COLO668 (cell line): ENCODE measurements around the gene RGS21.
"Not testable (repeated sequence)": the region's sequence is repeated elsewhere in the genome, so short reads cannot be mapped to it uniquely, and the experiment has no call there.

Experiments
- DNase-seq: peaks from one replicate; lab custom pipeline; 2025; ENCODE audit not compliant: unreplicated experiment; lab: John Stamatoyannopoulos, UW

RGS21 gene, protein sequence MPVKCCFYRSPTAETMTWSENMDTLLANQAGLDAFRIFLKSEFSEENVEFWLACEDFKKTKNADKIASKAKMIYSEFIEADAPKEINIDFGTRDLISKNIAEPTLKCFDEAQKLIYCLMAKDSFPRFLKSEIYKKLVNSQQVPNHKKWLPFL

DNA sequence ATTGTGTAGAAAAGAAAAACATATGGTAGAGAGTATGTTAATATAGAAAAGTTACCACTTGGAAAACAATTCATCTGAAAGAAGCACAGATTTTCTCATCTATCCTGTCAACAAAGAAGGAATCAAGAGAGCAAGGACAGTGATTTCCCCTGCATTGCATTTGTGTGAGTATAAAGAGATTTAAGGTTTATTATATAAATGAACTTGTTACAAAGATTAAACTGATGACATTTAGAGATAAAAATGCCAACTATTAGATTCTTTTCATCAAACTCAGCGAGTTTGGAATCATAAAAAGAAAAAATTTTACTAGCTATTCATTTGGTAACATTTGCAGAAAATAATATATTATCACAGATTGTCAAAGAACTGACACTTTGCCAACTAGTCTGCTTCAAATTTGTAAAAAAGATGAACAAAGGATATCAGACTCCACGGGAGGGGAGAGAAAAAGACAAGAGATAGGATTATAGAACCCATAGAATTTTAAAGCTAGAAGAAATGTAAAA is at the start of gene RGS21:
Gene RGS21, plus strand, starts transcription at position 51 of the 509 bp plus-strand sequence. CDS start 26,045 bp downstream, outside the sequence.
- no peak for DNase-seq

DNA sequence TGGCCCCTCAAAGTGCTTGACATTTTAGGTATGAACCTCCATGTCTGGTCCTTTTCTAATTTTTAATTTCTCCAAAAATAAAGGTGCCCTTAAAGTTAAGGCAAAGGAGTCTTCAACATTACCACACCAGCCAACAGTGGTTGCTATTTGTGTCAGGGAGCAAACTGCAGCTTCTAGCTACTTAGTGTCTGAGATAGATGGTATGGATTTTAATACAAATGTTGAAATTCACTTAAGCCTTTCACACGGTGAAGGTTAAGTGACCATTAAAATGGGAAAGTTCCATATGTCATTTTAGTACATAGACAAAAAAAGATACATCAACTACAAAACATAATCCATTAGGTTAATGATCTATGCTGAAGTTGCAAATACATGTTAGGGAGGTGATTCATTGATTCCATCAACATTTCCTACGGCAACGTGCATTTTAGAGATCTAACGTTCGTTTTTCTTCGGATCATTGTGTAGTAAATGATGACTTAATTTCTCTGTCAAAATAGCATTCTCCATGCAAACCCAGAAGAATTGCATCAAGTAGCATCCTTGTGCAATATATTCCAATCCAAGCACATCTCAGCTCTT is 48.2 kb upstream of the RGS21 start:
- DNase-seq: no peak

DNA sequence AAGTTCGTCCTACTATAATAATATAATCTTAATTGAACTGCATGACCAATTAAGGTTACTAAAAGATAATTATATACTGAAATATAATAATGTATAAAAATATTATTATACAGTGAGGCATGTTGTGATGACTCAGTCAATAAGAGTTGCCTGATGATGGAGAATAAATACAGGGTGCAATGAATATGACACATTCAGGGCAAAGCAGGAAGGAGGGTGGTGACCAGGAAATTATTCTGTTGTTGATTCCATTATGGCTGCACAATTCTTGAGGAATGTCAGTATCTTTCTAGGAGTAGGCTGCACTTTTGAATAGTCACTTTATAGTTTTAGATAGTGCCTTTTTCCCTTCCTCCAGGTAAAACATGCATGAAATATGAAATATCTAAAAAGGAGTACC is 46.4 kb upstream of the RGS21 start:
- no peak for DNase-seq

DNA sequence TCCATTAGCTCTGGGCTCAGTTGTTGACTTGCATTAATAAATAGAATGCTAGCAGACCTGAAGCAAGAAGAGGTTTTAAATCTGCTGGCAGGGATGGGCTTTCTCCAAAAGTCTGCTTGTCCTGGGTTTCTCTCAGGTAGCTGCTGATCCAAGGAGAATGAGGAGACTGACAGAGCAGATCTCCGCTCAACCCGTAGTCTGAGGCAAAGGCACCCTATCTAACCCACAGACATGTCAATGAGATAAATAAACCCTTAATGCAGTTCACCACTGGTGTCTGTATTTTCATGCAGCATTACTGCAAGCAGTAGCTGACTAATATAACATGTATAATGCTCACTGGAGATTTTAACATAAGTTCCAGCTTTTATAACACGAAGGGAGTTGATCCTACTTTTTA is 44.1 kb upstream of the RGS21 start:
- DNase-seq: no peak

DNA sequence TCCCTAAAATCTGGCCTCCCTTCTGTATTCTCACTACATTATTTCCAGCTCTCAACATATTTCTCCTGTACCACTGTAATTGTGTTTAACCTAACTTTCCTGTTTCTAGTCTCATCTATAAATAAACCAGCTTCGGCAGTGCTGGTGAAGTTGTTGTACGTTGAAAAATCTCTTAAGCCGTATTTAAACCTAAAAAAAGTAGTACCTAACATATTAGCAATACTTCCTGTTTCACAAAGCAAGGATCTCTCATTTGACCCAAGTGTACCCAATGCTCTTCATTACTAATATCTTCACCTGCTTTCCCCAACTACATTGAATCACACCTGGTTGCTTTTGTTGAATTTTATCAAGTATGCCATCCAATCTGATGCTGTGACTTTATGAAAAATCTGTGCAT is 42.2 kb upstream of the RGS21 start:
- no peak for DNase-seq

DNA sequence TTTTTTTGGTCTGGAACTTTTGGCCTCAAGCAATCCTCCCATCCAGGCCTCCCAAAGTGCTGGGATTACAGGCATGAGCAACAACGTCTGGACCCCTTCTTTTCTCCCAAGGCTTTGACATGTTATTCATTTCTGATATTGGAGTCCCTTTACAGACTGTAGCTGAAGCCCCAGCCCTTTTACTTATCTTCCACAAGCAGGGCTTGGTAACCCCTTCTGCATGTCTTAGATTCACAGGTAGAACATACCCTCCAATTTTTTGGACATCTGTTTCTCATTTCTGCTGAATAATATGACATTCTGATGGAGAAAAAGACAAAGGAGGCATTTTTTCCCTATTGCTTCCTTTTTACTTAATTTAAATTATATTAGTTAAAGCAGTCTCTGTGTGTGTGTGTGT is 39.2 kb upstream of the RGS21 start:
- DNase-seq: no peak

DNA sequence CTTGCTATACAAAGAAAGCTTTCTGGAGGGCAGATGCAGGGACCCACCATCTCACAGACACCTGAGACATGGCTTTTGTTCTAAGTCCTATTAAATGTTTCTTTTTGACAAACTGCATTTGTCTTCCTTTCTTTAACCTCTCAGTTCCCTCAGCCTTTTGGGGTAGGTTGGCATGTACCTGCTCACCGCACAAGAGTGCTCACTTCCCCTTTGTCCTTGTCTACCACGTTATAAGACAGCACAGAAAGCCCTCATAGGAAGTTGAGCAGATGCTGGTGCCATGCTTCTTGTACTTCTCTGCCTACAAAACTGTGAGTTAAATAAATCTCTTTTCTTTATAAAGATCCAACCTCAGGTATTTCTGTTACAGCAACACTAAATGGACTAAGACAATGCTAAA is 31.9 kb upstream of the RGS21 start:
- no peak for DNase-seq

DNA sequence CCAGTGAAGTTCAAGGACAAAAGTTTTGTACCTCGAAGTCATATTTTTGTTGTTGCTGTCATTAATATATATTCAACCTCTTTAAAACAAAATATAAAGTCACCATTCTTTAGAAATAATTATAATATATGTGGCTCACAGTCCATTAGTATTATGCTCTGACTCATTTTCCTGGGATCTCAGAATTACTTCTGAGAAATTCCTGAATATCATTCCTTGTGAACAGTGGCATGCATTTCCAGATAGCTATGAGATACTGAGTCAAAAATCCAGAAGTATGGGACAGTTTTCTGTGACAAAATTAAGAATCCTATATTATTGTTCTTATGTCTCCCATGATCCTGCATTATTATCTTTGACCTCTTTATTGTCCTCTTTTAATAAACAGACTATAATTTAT is 13.8 kb upstream of the RGS21 start:
- DNase-seq: no peak

DNA sequence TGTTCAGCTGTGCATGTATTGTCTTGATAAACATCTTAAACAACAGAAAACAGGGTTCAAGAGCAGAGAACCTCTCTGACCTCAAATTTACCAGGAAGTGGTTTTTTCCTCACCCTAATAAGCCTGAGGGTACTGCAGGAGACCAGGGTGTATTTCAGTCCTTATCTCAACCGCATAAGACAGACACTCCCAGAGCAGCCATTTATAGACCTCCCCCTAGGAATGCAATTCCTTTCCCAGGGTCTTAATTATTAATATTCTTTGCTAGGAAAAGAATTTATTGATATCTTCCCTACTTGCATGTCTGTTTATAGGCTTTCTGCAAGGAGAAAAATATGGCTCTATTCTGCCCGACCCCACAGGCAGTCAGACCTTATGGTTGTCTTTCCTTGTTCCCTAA is 8.5 kb upstream of the RGS21 start:
- DNase-seq: not testable (repeated sequence)

DNA sequence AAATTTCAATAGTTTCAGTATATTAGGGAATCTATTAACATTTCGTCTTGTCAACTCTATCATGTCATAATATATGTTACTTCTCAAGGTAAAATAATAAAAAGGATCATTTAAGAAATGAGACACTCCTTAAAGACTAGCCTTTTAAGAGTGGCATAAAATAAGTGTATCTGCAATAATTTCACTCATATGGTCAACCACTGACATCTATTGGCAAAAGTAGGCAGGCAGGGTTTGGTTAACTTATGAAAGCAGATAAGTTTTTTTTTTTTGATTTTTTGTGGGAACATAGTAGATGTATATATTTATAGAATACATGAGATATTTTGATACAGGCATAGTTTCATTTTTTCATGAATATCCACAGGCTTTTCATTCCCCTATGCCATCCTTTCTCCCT is 5.5 kb upstream of the RGS21 start:
- no peak for DNase-seq

DNA sequence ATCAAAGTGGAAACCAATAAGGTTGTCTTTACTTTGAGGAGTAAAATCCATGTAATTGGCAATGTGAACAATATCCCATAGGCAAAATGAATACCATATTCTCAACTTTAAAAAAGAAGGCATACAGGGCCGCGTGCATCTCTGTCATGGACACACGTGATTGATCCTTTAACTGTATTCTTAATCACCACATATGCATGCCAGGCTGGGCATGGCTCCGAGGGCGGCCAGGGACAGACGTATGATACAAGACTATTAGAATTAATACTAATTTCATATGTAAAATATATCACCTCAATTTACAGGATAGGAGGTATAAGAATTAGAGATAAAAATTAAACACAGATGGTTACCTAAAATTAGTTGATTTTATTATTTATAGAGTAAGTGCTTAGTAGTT is 11.2 kb downstream of the RGS21 start:
- DNase-seq: no peak

DNA sequence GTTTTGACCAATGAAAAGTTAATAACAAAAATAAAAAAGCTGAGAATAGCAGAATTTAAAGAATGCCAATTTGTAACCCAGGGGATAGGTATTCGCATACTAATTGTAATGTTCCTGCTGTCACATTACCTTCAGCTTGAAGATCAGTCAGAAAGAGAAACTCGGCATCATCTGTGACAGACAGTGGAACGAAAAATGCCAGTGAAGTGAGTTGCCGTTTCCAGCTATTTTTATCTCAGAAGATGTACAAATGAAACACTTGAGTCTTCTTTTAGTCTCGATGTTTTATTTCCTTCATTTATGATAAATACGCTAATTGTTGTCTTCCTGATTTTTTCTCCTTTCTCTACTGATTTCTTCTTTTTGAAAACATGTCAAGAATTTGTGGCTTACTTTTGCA is 26.1 kb downstream of the RGS21 start:
- DNase-seq: no peak

DNA sequence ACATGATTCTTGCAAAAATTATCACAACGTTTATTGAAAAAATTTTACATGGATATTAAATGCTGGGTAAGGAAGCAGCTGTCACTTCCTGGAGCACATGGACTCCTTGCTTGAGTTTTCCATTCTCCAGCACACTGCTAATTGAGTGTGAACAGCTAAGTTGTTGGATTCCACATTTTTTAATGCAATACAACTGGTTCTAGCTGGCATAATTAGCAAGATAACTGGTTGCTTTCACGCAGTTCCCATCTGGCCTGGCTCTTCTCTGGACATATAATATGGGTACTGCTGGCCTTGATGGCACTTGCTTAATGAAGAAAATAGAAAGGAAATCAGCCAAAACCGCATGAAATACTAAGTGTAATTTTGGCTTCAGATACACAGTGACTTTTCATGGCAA is 26.6 kb downstream of the RGS21 start:
- DNase-seq: no peak

DNA sequence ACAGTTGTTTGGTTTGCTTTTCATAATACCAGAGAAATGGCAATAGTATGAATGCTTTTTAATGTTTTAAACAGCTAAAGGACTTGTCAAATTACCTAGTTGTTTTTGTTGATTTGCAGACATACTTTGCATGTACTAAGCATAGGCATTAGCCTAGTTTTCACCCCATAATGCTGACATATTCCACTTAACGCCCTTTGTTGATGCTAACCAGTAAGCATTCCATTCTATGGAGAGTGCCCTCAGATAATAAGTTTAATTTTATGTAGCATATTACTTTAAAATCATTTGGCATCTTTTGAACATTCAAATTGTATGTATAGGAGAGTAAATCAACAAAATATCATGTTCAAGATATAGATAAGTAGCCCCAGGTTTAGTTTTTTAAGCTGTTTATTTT is 32.5 kb downstream of the RGS21 start:
- DNase-seq: no peak

DNA sequence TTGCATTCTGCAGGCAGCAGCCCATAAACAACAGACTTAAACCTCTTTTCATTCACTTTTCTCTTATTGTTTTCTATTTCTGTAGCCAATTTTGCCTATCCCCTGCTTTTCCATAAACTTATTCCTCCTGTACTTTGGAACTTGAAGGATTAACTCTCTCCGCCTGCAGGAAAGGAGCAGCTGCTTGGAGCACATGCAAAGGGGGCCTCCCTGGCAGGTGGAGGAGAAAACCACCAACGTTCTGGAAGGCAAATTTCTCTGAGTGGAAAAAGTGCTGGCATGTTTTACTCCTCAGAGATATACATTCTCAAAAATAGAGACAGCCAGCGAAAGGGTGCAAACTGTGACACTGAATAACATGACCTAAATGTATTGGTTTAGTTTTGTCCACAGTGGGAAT is 33.6 kb downstream of the RGS21 start:
- no peak for DNase-seq

DNA sequence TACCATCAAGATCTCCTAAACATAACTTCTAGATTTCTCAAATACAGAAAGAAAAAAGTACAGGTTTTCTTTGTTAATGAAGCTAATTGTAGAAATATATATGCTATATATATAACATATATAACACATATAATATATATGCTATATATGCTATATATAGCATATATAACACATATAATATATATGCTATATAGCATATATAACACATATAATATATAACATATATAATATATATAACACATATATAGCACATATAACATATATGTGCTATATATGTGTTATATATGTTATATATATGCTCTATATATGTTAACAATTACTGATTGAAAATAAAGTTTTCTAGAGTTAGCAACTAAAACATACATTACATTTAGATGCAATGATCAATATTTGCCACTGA is 34.8 kb downstream of the RGS21 start:
- no peak for DNase-seq

DNA sequence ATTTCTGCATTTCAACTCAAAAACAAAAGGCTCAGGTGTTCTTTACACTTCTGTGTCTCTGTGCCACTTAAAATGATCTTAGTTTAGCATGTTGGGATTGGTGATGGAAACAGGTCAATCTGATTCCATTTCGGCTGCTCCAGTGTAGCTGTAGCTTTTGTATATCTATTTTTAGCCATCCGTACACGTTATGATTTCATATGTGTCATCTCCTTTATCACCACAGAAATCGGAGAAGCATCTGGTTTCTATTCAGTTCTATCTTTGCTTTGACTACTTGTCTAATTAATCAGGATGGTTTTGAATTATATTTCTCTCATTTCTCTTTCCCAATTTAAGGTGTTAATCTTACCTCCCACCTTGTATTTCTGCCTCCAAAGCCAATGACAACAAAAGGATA is 41.1 kb downstream of the RGS21 start:
- DNase-seq: no peak

DNA sequence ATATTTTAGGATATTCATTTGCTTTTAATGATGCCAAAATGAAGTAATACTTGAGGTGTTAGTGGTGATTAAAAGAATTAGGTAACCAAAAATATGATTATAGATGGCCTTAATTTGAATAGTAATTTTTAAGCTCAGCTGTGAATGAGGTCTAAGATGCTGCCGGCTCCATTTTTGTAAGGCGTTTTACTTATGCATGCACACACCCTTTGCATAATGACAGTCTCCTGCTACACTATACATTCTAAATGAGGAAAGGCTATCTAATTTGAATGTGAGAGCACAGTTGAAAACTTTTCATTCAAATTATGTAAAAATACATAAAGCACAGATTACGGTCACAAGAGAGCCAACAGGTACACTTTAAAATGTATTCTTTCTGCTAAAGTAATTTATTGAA is 41.6 kb downstream of the RGS21 start:
- DNase-seq: no peak

DNA sequence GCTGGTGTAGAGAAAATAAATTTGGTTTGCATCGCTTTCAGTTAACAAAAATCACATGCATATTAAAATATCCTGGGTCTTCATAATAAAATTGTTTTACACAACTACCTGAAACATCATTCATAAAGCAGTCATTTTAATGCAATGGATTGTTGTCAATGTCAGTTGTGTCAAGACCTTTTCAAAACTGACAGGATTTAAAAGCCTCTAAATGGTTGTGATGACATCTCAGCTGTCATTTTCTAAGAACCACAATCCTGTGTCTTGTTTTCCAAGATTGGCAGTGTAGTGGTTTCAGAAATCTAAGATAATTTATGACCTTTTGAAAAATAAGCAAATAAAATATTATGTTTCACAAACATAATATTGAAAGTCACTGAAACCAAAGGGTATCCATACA is 42.0 kb downstream of the RGS21 start:
- DNase-seq: no peak

DNA sequence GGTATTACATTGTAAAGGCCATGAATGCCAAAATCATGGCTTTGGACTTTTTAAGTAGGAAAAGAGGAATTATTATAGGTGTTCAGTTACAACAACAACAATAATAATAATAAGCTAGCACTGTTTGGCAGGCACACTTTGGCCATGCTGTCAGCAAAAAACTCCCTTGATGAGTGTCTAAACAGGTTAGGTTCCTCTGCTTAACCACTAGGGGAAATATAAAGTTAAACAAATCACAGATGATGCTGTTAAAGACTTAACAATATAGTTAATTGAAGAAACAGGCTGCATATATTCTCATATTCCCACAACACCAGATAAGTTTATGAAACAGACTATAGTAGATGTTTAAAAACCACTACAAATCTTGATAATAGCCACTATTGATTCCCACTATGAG is 46.4 kb downstream of the RGS21 start:
- DNase-seq: no peak

DNA sequence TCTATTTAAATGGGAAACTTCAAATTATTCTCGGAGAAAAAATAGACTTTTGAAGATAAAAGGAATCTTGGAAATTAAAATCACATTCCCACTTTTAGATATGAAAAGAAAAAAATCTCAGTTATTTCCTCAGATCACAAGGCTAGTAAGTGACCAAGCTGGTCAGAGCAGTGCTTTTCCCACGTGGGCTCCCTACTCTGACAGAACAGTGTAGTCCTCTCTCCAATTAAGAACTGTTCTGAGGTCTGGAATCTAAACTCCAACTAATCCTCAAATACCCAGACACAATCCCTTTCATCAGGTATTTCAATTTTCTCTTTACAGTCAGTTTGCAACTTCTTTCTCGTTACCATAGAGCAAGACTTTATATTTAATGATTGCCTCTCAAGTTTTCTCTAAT is 50.6 kb downstream of the RGS21 start:
- no peak for DNase-seq

DNA sequence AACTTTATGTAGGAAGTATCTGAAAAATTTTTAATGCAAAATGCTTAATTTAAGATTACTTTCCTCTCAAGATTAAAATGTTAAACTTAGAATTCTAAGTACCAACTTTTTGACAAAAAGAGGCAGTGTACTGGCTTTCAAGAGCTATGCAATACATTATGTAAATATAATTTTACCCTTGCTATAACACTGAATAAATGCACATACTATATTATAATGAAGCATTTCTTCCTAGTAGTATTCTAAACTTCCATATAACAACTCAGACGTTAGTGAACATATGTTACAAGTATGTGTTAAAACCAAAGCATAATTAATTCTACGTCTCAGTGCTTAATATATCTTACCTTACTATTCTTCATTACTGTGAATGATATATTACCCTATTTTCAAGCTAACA is 58.5 kb downstream of the RGS21 start:
- no peak for DNase-seq

DNA sequence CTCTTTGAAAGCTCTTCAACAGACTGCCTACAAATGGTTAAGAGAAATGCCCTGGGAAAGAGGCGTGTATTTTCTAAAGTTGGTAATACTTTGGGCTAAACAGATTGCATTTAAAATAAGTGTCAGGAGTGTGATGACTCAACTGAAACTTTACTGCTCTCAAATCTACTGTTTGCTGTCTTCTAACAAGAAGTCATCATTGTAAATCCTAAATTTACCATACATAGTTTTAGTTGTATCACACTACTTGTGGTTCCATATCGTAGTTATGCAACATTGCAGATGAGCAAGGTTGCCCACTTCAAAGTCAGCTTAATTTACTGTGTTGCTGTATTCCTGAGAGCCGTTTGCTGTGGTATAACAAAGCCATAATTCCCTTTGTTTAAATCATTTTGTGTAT is 59.6 kb downstream of the RGS21 start:
- no peak for DNase-seq
